Lower leg skin (tissue), 3 donors: Measurements from ENCODE around the gene CLSTN2.

Experiments
- CTCF ChIP-seq, 3 donors: fragments of 450-650 bp; IDR thresholded peaks; one replicate each; pipeline ENCODE4 v1.5.1; 2016; ENCODE audit warnings: antibody characterized with exemption in 3 of 3, mild to moderate bottlenecking in 3 of 3, moderate library complexity in 2 of 3
- POLR2A ChIP-seq, 2 donors: fragments of 450-650 bp; IDR thresholded peaks; one replicate each; pipeline ENCODE4 v1.6.1; 2016 to 2017; ENCODE audit warnings: antibody characterized with exemption in 2 of 2, mild to moderate bottlenecking in 1 of 2, moderate library complexity in 1 of 2

- no peak for TF ChIP-seq POLR2A (IDR thresholded peaks at IDR 0.05)
- no peak for TF ChIP-seq CTCF (IDR thresholded peaks at IDR 0.05)
Measured at GRCh38 chr3:140363801-140364200, 428.8 kb downstream of the CLSTN2 start.
